Neural crest cell (in vitro differentiated cells): ENCODE results near the gene ATAD2B. TPM values are rescaled to one million over a fixed set of nuclear protein-coding genes. Genes with fewer than 3 reads are reported as not detected.
A peak's percentile ranks its signal among the peaks of the same experiment; 100 is the strongest.

Experiments used
- DNase-seq: peaks from one replicate; pipeline ENCODE4 v3.0.0; 2021; ENCODE audit warnings: low read depth, mixed read lengths, low spot score
- H3K27ac Mint-ChIP-seq: one replicate; pipeline ENCODE4 v1.8.0; 2021; ENCODE audit warnings: mild to moderate bottlenecking, mixed read lengths; ENCODE audit not compliant: unreplicated experiment
- H3K27me3 Mint-ChIP-seq: 2 replicates; pipeline ENCODE4 v1.8.0; 2021; ENCODE audit warnings: low read depth, mild to moderate bottlenecking, mixed read lengths
- H3K36me3 Mint-ChIP-seq: 2 replicates; pipeline ENCODE4 v1.8.0; 2021; ENCODE audit warnings: low read depth, mild to moderate bottlenecking, mixed read lengths
- H3K4me1 Mint-ChIP-seq: 2 replicates; pipeline ENCODE4 v1.8.0; 2021; ENCODE audit warnings: mixed read lengths
- H3K4me3 Mint-ChIP-seq: one replicate; pipeline ENCODE4 v1.8.0; 2021; ENCODE audit warnings: mild to moderate bottlenecking, mixed read lengths
- H3K9me3 Mint-ChIP-seq: 2 replicates; pipeline ENCODE4 v1.8.0; 2021; ENCODE audit warnings: mixed read lengths
- total RNA-seq: library from RNA; stranded (reverse); gene quantifications from 2 replicates; pipeline ENCODE4 v1.2.1, GENCODE V29; 2021
- TF ChIP-seq, protein P1 (sequence below): fragments of 200-600 bp; sonication (generic); conservative IDR thresholded peaks from 2 replicates; pipeline ENCODE4 v1.5.0; 2021; ENCODE audit warnings: antibody characterized with exemption, mild to moderate bottlenecking

Gene ATAD2B
- total RNA-seq, 1 donor from 2014 or later: 29.4 TPM

DNA sequence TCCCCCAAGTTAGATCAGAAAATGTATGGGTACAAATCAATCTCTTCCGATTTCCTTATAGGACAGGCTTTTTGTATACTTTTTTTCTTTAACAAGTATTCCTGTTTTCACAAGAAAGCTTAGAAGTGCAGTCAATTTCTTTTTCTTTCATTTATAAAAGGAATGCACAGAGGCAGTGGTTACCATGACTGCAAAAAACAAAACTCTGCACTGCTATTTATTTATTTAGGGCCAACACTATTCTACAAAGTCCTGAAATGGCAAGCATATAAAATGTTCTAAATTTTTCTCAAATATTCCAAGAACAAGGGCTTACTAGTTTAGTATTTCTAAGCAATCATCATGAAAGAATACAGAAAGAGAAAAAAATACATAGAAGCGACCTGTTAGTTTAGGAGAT lies 22.2 kb downstream of the ATAD2B start:
- no peak for DNase-seq
- TF ChIP-seq, protein P1, sequence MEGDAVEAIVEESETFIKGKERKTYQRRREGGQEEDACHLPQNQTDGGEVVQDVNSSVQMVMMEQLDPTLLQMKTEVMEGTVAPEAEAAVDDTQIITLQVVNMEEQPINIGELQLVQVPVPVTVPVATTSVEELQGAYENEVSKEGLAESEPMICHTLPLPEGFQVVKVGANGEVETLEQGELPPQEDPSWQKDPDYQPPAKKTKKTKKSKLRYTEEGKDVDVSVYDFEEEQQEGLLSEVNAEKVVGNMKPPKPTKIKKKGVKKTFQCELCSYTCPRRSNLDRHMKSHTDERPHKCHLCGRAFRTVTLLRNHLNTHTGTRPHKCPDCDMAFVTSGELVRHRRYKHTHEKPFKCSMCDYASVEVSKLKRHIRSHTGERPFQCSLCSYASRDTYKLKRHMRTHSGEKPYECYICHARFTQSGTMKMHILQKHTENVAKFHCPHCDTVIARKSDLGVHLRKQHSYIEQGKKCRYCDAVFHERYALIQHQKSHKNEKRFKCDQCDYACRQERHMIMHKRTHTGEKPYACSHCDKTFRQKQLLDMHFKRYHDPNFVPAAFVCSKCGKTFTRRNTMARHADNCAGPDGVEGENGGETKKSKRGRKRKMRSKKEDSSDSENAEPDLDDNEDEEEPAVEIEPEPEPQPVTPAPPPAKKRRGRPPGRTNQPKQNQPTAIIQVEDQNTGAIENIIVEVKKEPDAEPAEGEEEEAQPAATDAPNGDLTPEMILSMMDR: no peak
- no peaks in the 10 kb centered on the region for H3K9me3 Mint-ChIP-seq
- no peaks in the 10 kb centered on the region for H3K36me3 Mint-ChIP-seq
- peaks cover 16% of the 10 kb centered on the region for H3K4me1 Mint-ChIP-seq
- no peaks in the 10 kb centered on the region for H3K27me3 Mint-ChIP-seq
- H3K27ac Mint-ChIP-seq: no peak overlapping the region
- no peak overlapping the region for H3K4me3 Mint-ChIP-seq

DNA sequence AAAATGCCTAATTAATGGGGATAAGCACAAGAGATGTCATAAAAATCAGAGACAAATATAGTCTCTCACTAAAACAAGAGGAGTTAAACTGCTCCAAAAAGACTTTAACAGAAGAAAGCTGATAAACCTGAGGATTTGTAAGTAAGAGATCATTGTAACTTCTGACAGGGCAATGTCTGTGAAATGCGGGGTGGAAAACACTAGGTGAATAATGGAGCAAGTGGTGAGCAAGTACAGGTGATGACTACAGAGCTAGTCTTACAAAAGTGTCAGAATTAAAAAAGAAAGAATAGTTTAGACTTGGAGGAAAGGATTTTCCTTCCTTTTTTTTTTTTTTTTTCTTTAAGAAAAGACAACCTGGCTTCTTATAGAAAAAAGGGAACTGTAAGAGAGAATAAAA lies 22.7 kb downstream of the ATAD2B start:
- Mint-ChIP-seq H3K36me3 (no peaks in the 10 kb centered on the region), H3K27ac (peak overlapping the region; percentile 2), H3K27me3 (no peaks in the 10 kb centered on the region), H3K4me3 (no peak overlapping the region), H3K9me3 (no peaks in the 10 kb centered on the region), H3K4me1 (peaks cover 16% of the 10 kb centered on the region)
- TF ChIP-seq, protein P1: no peak
- no peak for DNase-seq

DNA sequence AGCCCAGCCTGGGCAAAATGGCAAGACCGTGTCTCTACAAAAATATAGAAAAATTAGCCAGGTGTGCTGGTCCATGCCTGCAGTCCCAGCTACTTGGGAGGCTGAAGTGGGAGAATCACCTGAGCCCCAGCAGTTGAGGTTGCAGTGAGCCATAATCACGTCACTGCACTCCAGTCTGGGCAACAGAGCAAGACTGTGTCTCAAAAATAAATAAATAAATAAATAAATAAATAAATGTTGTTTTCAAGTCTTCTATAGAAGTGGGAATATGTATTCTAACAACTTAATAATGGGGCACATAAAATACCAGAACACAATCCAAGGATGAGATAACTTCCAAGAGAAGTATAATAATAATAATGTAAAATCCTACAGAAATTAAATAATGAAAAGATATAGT lies 23.9 kb downstream of the ATAD2B start:
- peaks cover 3% of the 10 kb centered on the region for H3K36me3 Mint-ChIP-seq
- H3K4me3 Mint-ChIP-seq: no peak overlapping the region
- no peaks in the 10 kb centered on the region for H3K27me3 Mint-ChIP-seq
- TF ChIP-seq, protein P1: no peak
- no peak for DNase-seq
- H3K9me3 Mint-ChIP-seq: peaks cover 2% of the 10 kb centered on the region
- H3K4me1 Mint-ChIP-seq: peaks cover 16% of the 10 kb centered on the region
- no peak overlapping the region for H3K27ac Mint-ChIP-seq

- no peak overlapping the region for H3K4me3 Mint-ChIP-seq
- no peak for DNase-seq
- peaks cover 3% of the 10 kb centered on the region for H3K36me3 Mint-ChIP-seq
- H3K9me3 Mint-ChIP-seq: peaks cover 2% of the 10 kb centered on the region
- TF ChIP-seq, protein P1: no peak
- no peak overlapping the region for H3K27ac Mint-ChIP-seq
- peaks cover 16% of the 10 kb centered on the region for H3K4me1 Mint-ChIP-seq
- H3K27me3 Mint-ChIP-seq: no peaks in the 10 kb centered on the region
Measured at GRCh38 chr2:23901966-23902846, 24.7 kb downstream of the ATAD2B start.

DNA sequence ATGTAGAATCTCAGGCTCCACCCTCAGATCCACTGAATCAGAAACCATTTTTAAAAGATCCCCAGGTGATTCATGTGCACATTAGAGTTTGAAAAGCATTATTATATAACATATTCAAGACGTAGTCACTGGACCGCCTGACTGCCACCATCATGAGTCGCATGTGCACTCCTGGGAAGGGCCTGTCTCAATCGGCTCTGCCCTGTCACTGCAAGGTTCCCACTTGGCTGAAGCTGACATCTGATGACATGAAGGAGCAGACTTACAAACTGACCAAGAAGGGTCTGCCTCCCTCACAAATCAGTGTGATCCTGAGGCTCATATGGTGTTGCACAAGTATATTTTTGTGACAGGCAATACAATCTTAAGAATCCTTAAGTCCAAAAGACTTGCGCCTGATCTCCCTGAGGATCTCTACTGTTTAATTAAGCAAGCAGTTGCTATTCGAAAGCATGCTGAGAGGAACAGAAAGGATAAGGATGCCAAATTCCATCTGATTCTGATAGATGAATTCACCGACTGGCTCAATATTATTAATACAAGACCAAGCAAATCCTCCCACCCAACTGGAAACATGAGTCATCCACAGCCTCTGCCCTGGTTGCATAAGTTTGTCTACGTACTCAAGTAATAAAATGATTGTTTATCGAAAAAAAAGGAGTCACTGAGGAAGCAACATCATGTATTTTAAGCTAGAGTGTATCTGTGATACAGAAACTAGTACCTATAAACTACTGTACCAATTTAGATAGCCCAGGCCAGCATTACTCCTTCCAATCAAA lies 26.2 kb downstream of the ATAD2B start:
- TF ChIP-seq, protein P1: no peak
- DNase-seq: no peak
- H3K4me1 Mint-ChIP-seq: peaks cover 16% of the 10 kb centered on the region

More for the DNA sequence above, 26.2 kb downstream of the ATAD2B start:
- Mint-ChIP-seq H3K27ac (no peak overlapping the region), H3K4me3 (no peak overlapping the region), H3K36me3 (peaks cover 7% of the 10 kb centered on the region), H3K9me3 (peaks cover 2% of the 10 kb centered on the region), H3K27me3 (no peaks in the 10 kb centered on the region)
